Measurements from ENCODE around the gene USP22. TPM values are rescaled to one million over a fixed set of nuclear protein-coding genes. Genes with fewer than 3 reads are reported as not detected.
A peak's percentile ranks its signal among the peaks of the same experiment; 100 is the strongest.

The USP22 gene
- total RNA-seq, 1 experiment from 2014 or later = 224 TPM

GRCh38 chr17:21029515-21029914, 13.3 kb downstream of the USP22 start:
- H3K4me3 ChIP-seq (ENCODE audit: low read depth in 2 of 2, low read length in 2 of 2) = no peak overlapping the region
- POLR2A ChIA-PET = no interaction called here
- intact Hi-C loops (cut with micrococcal nuclease; ENCODE audit: unreplicated experiment) = no loop called here
- CTCF ChIA-PET = no interaction called here
- no TSS peak for BruUV-seq (replicated peaks)
- TF ChIP-seq SIN3A (IDR thresholded peaks at IDR 0.05; ENCODE audit: borderline replicate concordance, insufficient read depth, low read depth, low read length) = no peak
- no peak for TF ChIP-seq TCF7L2 (IDR thresholded peaks at IDR 0.05; ENCODE audit: low read depth, low read length)
- TF ChIP-seq, protein P1, sequence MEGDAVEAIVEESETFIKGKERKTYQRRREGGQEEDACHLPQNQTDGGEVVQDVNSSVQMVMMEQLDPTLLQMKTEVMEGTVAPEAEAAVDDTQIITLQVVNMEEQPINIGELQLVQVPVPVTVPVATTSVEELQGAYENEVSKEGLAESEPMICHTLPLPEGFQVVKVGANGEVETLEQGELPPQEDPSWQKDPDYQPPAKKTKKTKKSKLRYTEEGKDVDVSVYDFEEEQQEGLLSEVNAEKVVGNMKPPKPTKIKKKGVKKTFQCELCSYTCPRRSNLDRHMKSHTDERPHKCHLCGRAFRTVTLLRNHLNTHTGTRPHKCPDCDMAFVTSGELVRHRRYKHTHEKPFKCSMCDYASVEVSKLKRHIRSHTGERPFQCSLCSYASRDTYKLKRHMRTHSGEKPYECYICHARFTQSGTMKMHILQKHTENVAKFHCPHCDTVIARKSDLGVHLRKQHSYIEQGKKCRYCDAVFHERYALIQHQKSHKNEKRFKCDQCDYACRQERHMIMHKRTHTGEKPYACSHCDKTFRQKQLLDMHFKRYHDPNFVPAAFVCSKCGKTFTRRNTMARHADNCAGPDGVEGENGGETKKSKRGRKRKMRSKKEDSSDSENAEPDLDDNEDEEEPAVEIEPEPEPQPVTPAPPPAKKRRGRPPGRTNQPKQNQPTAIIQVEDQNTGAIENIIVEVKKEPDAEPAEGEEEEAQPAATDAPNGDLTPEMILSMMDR (IDR thresholded peaks at IDR 0.05) = no peak
- TF ChIP-seq, protein P2, sequence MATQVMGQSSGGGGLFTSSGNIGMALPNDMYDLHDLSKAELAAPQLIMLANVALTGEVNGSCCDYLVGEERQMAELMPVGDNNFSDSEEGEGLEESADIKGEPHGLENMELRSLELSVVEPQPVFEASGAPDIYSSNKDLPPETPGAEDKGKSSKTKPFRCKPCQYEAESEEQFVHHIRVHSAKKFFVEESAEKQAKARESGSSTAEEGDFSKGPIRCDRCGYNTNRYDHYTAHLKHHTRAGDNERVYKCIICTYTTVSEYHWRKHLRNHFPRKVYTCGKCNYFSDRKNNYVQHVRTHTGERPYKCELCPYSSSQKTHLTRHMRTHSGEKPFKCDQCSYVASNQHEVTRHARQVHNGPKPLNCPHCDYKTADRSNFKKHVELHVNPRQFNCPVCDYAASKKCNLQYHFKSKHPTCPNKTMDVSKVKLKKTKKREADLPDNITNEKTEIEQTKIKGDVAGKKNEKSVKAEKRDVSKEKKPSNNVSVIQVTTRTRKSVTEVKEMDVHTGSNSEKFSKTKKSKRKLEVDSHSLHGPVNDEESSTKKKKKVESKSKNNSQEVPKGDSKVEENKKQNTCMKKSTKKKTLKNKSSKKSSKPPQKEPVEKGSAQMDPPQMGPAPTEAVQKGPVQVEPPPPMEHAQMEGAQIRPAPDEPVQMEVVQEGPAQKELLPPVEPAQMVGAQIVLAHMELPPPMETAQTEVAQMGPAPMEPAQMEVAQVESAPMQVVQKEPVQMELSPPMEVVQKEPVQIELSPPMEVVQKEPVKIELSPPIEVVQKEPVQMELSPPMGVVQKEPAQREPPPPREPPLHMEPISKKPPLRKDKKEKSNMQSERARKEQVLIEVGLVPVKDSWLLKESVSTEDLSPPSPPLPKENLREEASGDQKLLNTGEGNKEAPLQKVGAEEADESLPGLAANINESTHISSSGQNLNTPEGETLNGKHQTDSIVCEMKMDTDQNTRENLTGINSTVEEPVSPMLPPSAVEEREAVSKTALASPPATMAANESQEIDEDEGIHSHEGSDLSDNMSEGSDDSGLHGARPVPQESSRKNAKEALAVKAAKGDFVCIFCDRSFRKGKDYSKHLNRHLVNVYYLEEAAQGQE (IDR thresholded peaks at IDR 0.05; ENCODE audit: insufficient read depth in 1 of 2, low read depth in 2 of 2, low read length in 1 of 2) = no peak
- TF ChIP-seq POLR2AphosphoS5 (IDR thresholded peaks at IDR 0.05; ENCODE audit: low read depth, low read length) = no peak
- H3K27ac ChIP-seq (ENCODE audit: low read length) = no peak overlapping the region
- peaks cover 21% of the 10 kb centered on the region for H3K4me1 ChIP-seq (ENCODE audit: control insufficient read depth, insufficient read depth, low read length)
- in situ Hi-C loops (cut with HindIII; ENCODE audit: low pct_unique_long_range_greater_than_20kb, low sequenced_read_pairs) = no loop called here
- peaks cover 13% of the 10 kb centered on the region for H3K36me3 ChIP-seq (ENCODE audit: control insufficient read depth, insufficient read depth, low read length)
- H3K27me3 ChIP-seq (ENCODE audit: control insufficient read depth, insufficient read depth, low read length) = no peaks in the 10 kb centered on the region
- no peaks in the 10 kb centered on the region for H3K9me3 ChIP-seq (ENCODE audit: control insufficient read depth, insufficient read depth, low read depth, low read length)
- ATAC-seq = no peak
- DNase-seq (ENCODE audit: low read depth, low spot score) = no peak

GRCh38 chr17:21029036-21029435, 13.8 kb downstream of the USP22 start:
- no peak for DNase-seq (ENCODE audit: low read depth, low spot score)
- TSS peak; percentile 46 for BruUV-seq (replicated peaks)
- H3K27ac ChIP-seq (ENCODE audit: low read length) = no peak overlapping the region
- H3K9me3 ChIP-seq (ENCODE audit: control insufficient read depth, insufficient read depth, low read depth, low read length) = no peaks in the 10 kb centered on the region
- no peak overlapping the region for H3K4me3 ChIP-seq (ENCODE audit: low read depth in 2 of 2, low read length in 2 of 2)
- TF ChIP-seq POLR2AphosphoS5 (IDR thresholded peaks at IDR 0.05; ENCODE audit: low read depth, low read length) (no peak), TCF7L2 (IDR thresholded peaks at IDR 0.05; ENCODE audit: low read depth, low read length) (no peak), SIN3A (IDR thresholded peaks at IDR 0.05; ENCODE audit: borderline replicate concordance, insufficient read depth, low read depth, low read length) (no peak)
- TF ChIP-seq, protein P1 (IDR thresholded peaks at IDR 0.05) = no peak
- TF ChIP-seq, protein P2 (IDR thresholded peaks at IDR 0.05; ENCODE audit: insufficient read depth in 1 of 2, low read depth in 2 of 2, low read length in 1 of 2) = no peak
- peaks cover 14% of the 10 kb centered on the region for H3K36me3 ChIP-seq (ENCODE audit: control insufficient read depth, insufficient read depth, low read length)
- peaks cover 16% of the 10 kb centered on the region for H3K4me1 ChIP-seq (ENCODE audit: control insufficient read depth, insufficient read depth, low read length)
- ATAC-seq = no peak
- ChIA-PET CTCF (interaction anchor here (0.6 kb wide), 1 partner anchor 428 kb away, joined by 14 read pairs; no protein-coding TSS in a partner anchor), POLR2A (no interaction called here)
- no peaks in the 10 kb centered on the region for H3K27me3 ChIP-seq (ENCODE audit: control insufficient read depth, insufficient read depth, low read length)
- in situ Hi-C loops (cut with HindIII; ENCODE audit: low pct_unique_long_range_greater_than_20kb, low sequenced_read_pairs) (no loop called here), intact Hi-C loops (cut with micrococcal nuclease; ENCODE audit: unreplicated experiment) (no loop called here)
